Breast epithelium (tissue), 3 donors: ENCODE results near the gene MT1G.

Source experiments
- CTCF ChIP-seq, 3 donors: fragments of 450-650 bp; IDR thresholded peaks; one replicate each; pipeline ENCODE4 v1.5.1; 2016 to 2017; ENCODE audit warnings: antibody characterized with exemption in 3 of 3, mild to moderate bottlenecking in 3 of 3, moderate library complexity in 3 of 3
- POLR2AphosphoS5 ChIP-seq, 3 donors: sonication (generic); formaldehyde crosslinking; IDR thresholded peaks; one replicate each; pipeline ENCODE4 v1.6.1; 2017; ENCODE audit warnings: antibody characterized with exemption in 3 of 3

- TF ChIP-seq CTCF (IDR thresholded peaks at IDR 0.05) (no peak), POLR2AphosphoS5 (IDR thresholded peaks at IDR 0.05) (peak in 1 of 3 donors; percentile 12)
Measured at GRCh38 chr16:56617212-56618085, 50.4 kb downstream of the MT1G start.
